ENCODE results near the gene MIPOL1.
"Not testable (repeated sequence)": the region's sequence is repeated elsewhere in the genome, so short reads cannot be mapped to it uniquely, and the experiment has no call there.

Gene MIPOL1

GRCh38 chr14:37197421-37198272 lies at the start of gene MIPOL1:
Gene MIPOL1 (plus strand): TSS chr14:37197937. CDS start chr14:37247889, 49,952 bp downstream.
- DNase-seq = peak; percentile 3 to 7

- DNase-seq = no peak
Measured at GRCh38 chr14:37150414-37150813, 47.3 kb upstream of the MIPOL1 start.

- no peak for DNase-seq
Measured at GRCh38 chr14:37153005-37153404, 44.7 kb upstream of the MIPOL1 start.

- no peak for DNase-seq
Measured at GRCh38 chr14:37153483-37153882, 44.3 kb upstream of the MIPOL1 start.

GRCh38 chr14:37157987-37158386 lies 39.8 kb upstream of the MIPOL1 start:
- DNase-seq = no peak

GRCh38 chr14:37162307-37162706 lies 35.4 kb upstream of the MIPOL1 start:
- DNase-seq = not testable (repeated sequence)

GRCh38 chr14:37165794-37166193 lies 31.9 kb upstream of the MIPOL1 start:
- no peak for DNase-seq

GRCh38 chr14:37167151-37168047 lies 30.3 kb upstream of the MIPOL1 start:
- no peak for DNase-seq

- no peak for DNase-seq
Measured at GRCh38 chr14:37168721-37169120, 29.0 kb upstream of the MIPOL1 start.

- DNase-seq = no peak
Measured at GRCh38 chr14:37170237-37170636, 27.5 kb upstream of the MIPOL1 start.

- DNase-seq = no peak
Measured at GRCh38 chr14:37170993-37171392, 26.7 kb upstream of the MIPOL1 start.

- DNase-seq = no peak
Measured at GRCh38 chr14:37171678-37172023, 26.1 kb upstream of the MIPOL1 start.

GRCh38 chr14:37172024-37172869 lies 25.5 kb upstream of the MIPOL1 start, which contains the start of gene SLC25A21:
Gene SLC25A21 (minus strand): TSS chr14:37172606.
- DNase-seq = no peak

GRCh38 chr14:37172936-37173614 lies 24.7 kb upstream of the MIPOL1 start:
- DNase-seq = no peak

- DNase-seq = no peak
Measured at GRCh38 chr14:37179896-37180502, 17.7 kb upstream of the MIPOL1 start.

GRCh38 chr14:37180886-37181285 lies 16.9 kb upstream of the MIPOL1 start:
- DNase-seq = not testable (repeated sequence)

GRCh38 chr14:37181441-37181840 lies 16.3 kb upstream of the MIPOL1 start:
- DNase-seq = no peak

GRCh38 chr14:37184520-37184919 lies 13.2 kb upstream of the MIPOL1 start:
- not testable (repeated sequence) for DNase-seq

GRCh38 chr14:37185670-37186069 lies 12.1 kb upstream of the MIPOL1 start:
- DNase-seq = no peak

GRCh38 chr14:37186865-37187264 lies 10.9 kb upstream of the MIPOL1 start:
- DNase-seq = no peak

GRCh38 chr14:37187294-37187693 lies 10.4 kb upstream of the MIPOL1 start:
- no peak for DNase-seq

All from stimulated activated CD4-positive, alpha-beta T cell treated with anti-CD3 and anti-CD28 coated beads, Interleukin-2, amount 100 ng/mL, for 48 hours (primary cell).